Measurements from ENCODE around the gene RFC1. TPM values are rescaled to one million over a fixed set of nuclear protein-coding genes. Genes with fewer than 3 reads are reported as not detected.

Gene RFC1
- total and polyA plus RNA-seq, 9 of the 15 experiments (the other 6 are each of a cell fraction or from before 2014, with no cell fraction given), result 16.8 to 85.6 (median 45.2) TPM

DNA sequence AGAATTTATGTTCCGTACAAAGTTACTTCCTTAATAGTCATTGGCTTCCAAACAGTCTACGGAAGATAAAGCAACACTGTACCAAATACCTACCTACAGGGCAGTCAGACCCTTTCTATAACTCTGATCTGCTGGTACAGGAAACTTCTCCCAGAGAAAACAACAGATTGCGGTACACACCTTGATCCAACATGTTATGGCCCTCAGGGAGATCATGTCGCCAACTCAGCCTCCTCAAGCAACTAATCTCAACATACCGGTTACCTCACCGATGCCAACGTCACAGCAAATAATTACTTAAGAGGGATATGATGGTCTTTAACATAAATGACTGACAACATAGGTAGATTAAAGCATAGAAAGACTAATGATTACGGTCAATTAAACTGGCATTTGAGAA, 70.4 kb downstream of the RFC1 start:
- in situ Hi-C loops (cut with MboI), result no loop called here
- Histone ChIP-seq H2AFZ (ENCODE audit: low read depth, low read length) (no peak overlapping the region), H4K20me1 (replicated peaks; ENCODE audit: control insufficient read depth, insufficient read depth, low read length) (no peaks in the 10 kb centered on the region), H3K27ac (ENCODE audit: extremely low read depth, low read depth, low read length) (no peak overlapping the region), H3K9me1 (ENCODE audit: control insufficient read depth, insufficient read depth, low read length) (no peaks in the 10 kb centered on the region), H3K36me3 (ENCODE audit: control insufficient read depth, insufficient read depth, low read length) (peaks cover 67% of the 10 kb centered on the region), H3K4me2 (ENCODE audit: insufficient read depth, low read length) (no peak overlapping the region), H3K4me1 (replicated peaks in 1 of 2; ENCODE audit: control insufficient read depth in 2 of 2, insufficient read depth in 2 of 2, low read length in 2 of 2) (no peaks in the 10 kb centered on the region), H3K79me2 (ENCODE audit: control insufficient read depth, insufficient read depth, low read length) (no peaks in the 10 kb centered on the region), H3K4me3 (no peak overlapping the region), H3K27me3 (ENCODE audit: control insufficient read depth in 2 of 2, insufficient read depth in 2 of 2, low read length in 2 of 2) (no peaks in the 10 kb centered on the region), H3K9ac (ENCODE audit: insufficient read depth in 1 of 2, low read depth in 2 of 2, low read length in 2 of 2) (no peak overlapping the region), H3K9me3 (replicated peaks; ENCODE audit: control insufficient read depth, insufficient read depth, low read depth, low read length) (no peaks in the 10 kb centered on the region)
- FAIRE-seq, result no peak
- CTCF ChIA-PET (ENCODE audit: low intra/inter-chr PET ratio), result no interaction called here
- ATAC-seq, result no peak
- DNase-seq (ENCODE audit: extremely low read depth in 1 of 4, low spot score in 3 of 4), result no peak
- no peak for TF ChIP-seq SIN3A (IDR thresholded peaks at IDR 0.05; ENCODE audit: borderline replicate concordance in 2 of 2, control insufficient read depth in 1 of 2, low read depth in 2 of 2, low read length in 2 of 2)
- no peak for TF ChIP-seq PRMT5 (CRISPR knock-in tag; IDR thresholded peaks at IDR 0.05)
- TF ChIP-seq, protein P1, sequence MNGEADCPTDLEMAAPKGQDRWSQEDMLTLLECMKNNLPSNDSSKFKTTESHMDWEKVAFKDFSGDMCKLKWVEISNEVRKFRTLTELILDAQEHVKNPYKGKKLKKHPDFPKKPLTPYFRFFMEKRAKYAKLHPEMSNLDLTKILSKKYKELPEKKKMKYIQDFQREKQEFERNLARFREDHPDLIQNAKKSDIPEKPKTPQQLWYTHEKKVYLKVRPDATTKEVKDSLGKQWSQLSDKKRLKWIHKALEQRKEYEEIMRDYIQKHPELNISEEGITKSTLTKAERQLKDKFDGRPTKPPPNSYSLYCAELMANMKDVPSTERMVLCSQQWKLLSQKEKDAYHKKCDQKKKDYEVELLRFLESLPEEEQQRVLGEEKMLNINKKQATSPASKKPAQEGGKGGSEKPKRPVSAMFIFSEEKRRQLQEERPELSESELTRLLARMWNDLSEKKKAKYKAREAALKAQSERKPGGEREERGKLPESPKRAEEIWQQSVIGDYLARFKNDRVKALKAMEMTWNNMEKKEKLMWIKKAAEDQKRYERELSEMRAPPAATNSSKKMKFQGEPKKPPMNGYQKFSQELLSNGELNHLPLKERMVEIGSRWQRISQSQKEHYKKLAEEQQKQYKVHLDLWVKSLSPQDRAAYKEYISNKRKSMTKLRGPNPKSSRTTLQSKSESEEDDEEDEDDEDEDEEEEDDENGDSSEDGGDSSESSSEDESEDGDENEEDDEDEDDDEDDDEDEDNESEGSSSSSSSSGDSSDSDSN (IDR thresholded peaks at IDR 0.05; ENCODE audit: borderline replicate concordance in 1 of 2, low read depth in 2 of 2, low read length in 2 of 2), result no peak
- no peak for TF ChIP-seq GTF2F1 (IDR thresholded peaks at IDR 0.05; ENCODE audit: low read depth, low read length)
- no peak for TF ChIP-seq NONO (IDR thresholded peaks at IDR 0.05; ENCODE audit: low read depth in 2 of 2, low read length in 1 of 2)
- no peak for TF ChIP-seq ZBTB8A (IDR thresholded peaks at IDR 0.05; ENCODE audit: partially characterized antibody)
- TF ChIP-seq ZFP36 (IDR thresholded peaks at IDR 0.05; ENCODE audit: low read depth, low read length, partially characterized antibody), result no peak
- TF ChIP-seq E2F3 (CRISPR knock-in tag; IDR thresholded peaks at IDR 0.05), result no peak
- TF ChIP-seq, protein P2, sequence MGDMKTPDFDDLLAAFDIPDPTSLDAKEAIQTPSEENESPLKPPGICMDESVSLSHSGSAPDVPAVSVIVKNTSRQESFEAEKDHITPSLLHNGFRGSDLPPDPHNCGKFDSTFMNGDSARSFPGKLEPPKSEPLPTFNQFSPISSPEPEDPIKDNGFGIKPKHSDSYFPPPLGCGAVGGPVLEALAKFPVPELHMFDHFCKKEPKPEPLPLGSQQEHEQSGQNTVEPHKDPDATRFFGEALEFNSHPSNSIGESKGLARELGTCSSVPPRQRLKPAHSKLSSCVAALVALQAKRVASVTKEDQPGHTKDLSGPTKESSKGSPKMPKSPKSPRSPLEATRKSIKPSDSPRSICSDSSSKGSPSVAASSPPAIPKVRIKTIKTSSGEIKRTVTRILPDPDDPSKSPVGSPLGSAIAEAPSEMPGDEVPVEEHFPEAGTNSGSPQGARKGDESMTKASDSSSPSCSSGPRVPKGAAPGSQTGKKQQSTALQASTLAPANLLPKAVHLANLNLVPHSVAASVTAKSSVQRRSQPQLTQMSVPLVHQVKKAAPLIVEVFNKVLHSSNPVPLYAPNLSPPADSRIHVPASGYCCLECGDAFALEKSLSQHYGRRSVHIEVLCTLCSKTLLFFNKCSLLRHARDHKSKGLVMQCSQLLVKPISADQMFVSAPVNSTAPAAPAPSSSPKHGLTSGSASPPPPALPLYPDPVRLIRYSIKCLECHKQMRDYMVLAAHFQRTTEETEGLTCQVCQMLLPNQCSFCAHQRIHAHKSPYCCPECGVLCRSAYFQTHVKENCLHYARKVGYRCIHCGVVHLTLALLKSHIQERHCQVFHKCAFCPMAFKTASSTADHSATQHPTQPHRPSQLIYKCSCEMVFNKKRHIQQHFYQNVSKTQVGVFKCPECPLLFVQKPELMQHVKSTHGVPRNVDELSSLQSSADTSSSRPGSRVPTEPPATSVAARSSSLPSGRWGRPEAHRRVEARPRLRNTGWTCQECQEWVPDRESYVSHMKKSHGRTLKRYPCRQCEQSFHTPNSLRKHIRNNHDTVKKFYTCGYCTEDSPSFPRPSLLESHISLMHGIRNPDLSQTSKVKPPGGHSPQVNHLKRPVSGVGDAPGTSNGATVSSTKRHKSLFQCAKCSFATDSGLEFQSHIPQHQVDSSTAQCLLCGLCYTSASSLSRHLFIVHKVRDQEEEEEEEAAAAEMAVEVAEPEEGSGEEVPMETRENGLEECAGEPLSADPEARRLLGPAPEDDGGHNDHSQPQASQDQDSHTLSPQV (IDR thresholded peaks at IDR 0.05), result no peak
- TF ChIP-seq BCOR (IDR thresholded peaks at IDR 0.05), result no peak
- no peak for TF ChIP-seq PYGO2 (tag; IDR thresholded peaks at IDR 0.05)
- no peak for TF ChIP-seq RB1 (IDR thresholded peaks at IDR 0.05; ENCODE audit: low read depth)
- TF ChIP-seq ATF7 (IDR thresholded peaks at IDR 0.05), result no peak
- TF ChIP-seq PTRF (tag; IDR thresholded peaks at IDR 0.05), result no peak
- TF ChIP-seq TGIF2 (CRISPR knock-in tag; IDR thresholded peaks at IDR 0.05), result no peak
- no peak for TF ChIP-seq KDM5B (IDR thresholded peaks at IDR 0.05; ENCODE audit: insufficient replicate concordance, low read depth, low read length)
- POLR2A ChIA-PET, result no interaction called here
- intact Hi-C loops (cut with micrococcal nuclease), result no loop called here
- BruUV-seq (replicated peaks), result no TSS peak
- 96% methylated on average over 8 of the region's 8 CpGs for WGBS (ENCODE audit: insufficient coverage, low coverage, missing lambda C conversion rate)
